A549 (cell line): ENCODE measurements around the gene NCAPD2. TPM values are rescaled to one million over a fixed set of nuclear protein-coding genes. Genes with fewer than 3 reads are reported as not detected.

Source experiments
- ATAC-seq, 2 experiments: fragments of 200-7000 bp in 1 of 2; fragments of >200 bp in 1 of 2; cut with Nextera tagmentation in 1 of 2; cut with Tn5 transposase in 1 of 2; 3 replicates each; pipeline versions ENCODE4 v1.8.0 to v1.9.1; 2018 to 2020; ENCODE audit warnings: mild to moderate bottlenecking in 1 of 2, moderate library complexity in 1 of 2
- CTCF ChIA-PET: fragments of 300-600 bp; sonication (Branson Sonifier 250); formaldehyde crosslinking; extraction: SDS; loops from one replicate; lab custom pipeline; 2021; ENCODE audit warnings: antibody characterized with exemption, inconsistent platforms; lab: Yijun Ruan, JAX
- POLR2A ChIA-PET: fragments of 350-600 bp; formaldehyde crosslinking; extraction: SDS; loops from one replicate; lab custom pipeline; 2021; ENCODE audit warnings: antibody characterized with exemption, inconsistent platforms; lab: Yijun Ruan, JAX
- DNase-seq, 2 experiments: peaks; one replicate each; pipeline versions ENCODE4 v3.0.0 to v3.0.0-alpha.2; 2011 to 2016; ENCODE audit warnings: low read depth in 1 of 2, low spot score in 1 of 2
- FAIRE-seq: peaks from 2 replicates; lab custom pipeline; 2011; peaks lifted over from hg19 to GRCh38; lab: Jason Lieb, UNC
- H3K27ac ChIP-seq, 2 experiments: fragments of >200 bp; sonication (Bioruptor Twin); formaldehyde crosslinking; 3 replicates each; pipeline ENCODE4 v1.5.1; 2016 to 2017
- H3K4me1 ChIP-seq: fragments of >200 bp; sonication (Bioruptor Twin); formaldehyde crosslinking; 3 replicates; pipeline ENCODE4 v1.6.1; 2016
- H3K4me2 ChIP-seq: fragments of >200 bp; sonication (Bioruptor Twin); formaldehyde crosslinking; 3 replicates; pipeline ENCODE4 v1.6.1; 2016
- H3K4me3 ChIP-seq: fragments of >200 bp; sonication (Bioruptor Twin); formaldehyde crosslinking; 3 replicates; pipeline ENCODE4 v1.5.1; 2016
- H3K9me3 ChIP-seq: fragments of >200 bp; sonication (Bioruptor Twin); formaldehyde crosslinking; 3 replicates; pipeline ENCODE4 v1.6.1; 2016
- CHD4 ChIP-seq: fragments of 200-600 bp; sonication (generic); IDR thresholded peaks from 2 replicates; pipeline ENCODE4 v1.6.1; 2016; ENCODE audit warnings: antibody characterized with exemption, mild to moderate bottlenecking, borderline replicate concordance
- EHF ChIP-seq: fragments of 250-450 bp; sonication (Bioruptor Pico); IDR thresholded peaks from 2 replicates; pipeline ENCODE4 v1.5.0; 2020; ENCODE audit warnings: mild to moderate bottlenecking
- FOSL2 ChIP-seq, 2 experiments: fragments of 450-650 bp in 1 of 2; fragments of >200 bp in 1 of 2; sonication (Bioruptor Twin) in 1 of 2; formaldehyde crosslinking; IDR thresholded peaks; 2 replicates each; pipeline versions ENCODE4 v1.5.0 to v1.6.1; 2016 to 2020; ENCODE audit warnings: mild to moderate bottlenecking in 1 of 2, moderate library complexity in 1 of 2
- HOXA7 ChIP-seq: fragments of 250-450 bp; sonication (Bioruptor Pico); IDR thresholded peaks from 2 replicates; pipeline ENCODE4 v1.5.0; 2020; ENCODE audit warnings: mild to moderate bottlenecking, moderate library complexity
- JUNB ChIP-seq: fragments of >200 bp; sonication (Bioruptor Twin); formaldehyde crosslinking; IDR thresholded peaks from 2 replicates; pipeline ENCODE4 v1.6.1; 2016
- MAFK ChIP-seq: fragments of 450-650 bp; IDR thresholded peaks from 2 replicates; pipeline ENCODE4 v1.6.1; 2014; ENCODE audit not compliant: partially characterized antibody
- MAZ ChIP-seq: fragments of 150-350 bp; IDR thresholded peaks from 2 replicates; pipeline ENCODE4 v1.6.1; 2014; ENCODE audit warnings: antibody characterized with exemption, low read depth, low read length, borderline replicate concordance
- MYC ChIP-seq: IDR thresholded peaks from 2 replicates; pipeline ENCODE4 v1.6.1; 2012; ENCODE audit warnings: mild to moderate bottlenecking, inconsistent platforms, low read length, improper control_type of control experiment, borderline replicate concordance
- NFE2L2 ChIP-seq: fragments of 150-350 bp; conservative IDR thresholded peaks from 2 replicates; pipeline ENCODE4 v1.6.1; 2014; ENCODE audit warnings: low read length
- PHF8 ChIP-seq: fragments of 200-600 bp; sonication (generic); IDR thresholded peaks from 2 replicates; pipeline ENCODE4 v1.6.1; 2016; ENCODE audit warnings: low read depth, mild to moderate bottlenecking, antibody characterized with exemption, moderate library complexity, borderline replicate concordance
- RARB ChIP-seq: fragments of 250-450 bp; sonication (Bioruptor Pico); IDR thresholded peaks from 2 replicates; pipeline ENCODE4 v1.8.0; 2021; ENCODE audit warnings: mild to moderate bottlenecking, moderate library complexity
- SMC3 ChIP-seq: fragments of >200 bp; sonication (Bioruptor Twin); formaldehyde crosslinking; IDR thresholded peaks from 3 replicates; pipeline ENCODE4 v1.6.1; 2018; ENCODE audit warnings: inconsistent platforms
- ZC3H11A ChIP-seq: fragments of 450-650 bp; IDR thresholded peaks from 2 replicates; pipeline ENCODE4 v1.6.1; 2014; ENCODE audit warnings: antibody characterized with exemption, mild to moderate bottlenecking
- WGBS: methylation state at CpG from one replicate; pipeline ENCODE4 v1.1.6; 2017; ENCODE audit errors: missing lambda C conversion rate; 5-methylcytosine and 5-hydroxymethylcytosine counted together
- polyA plus RNA-seq, 4 experiments: library from polyadenylated mRNA; depleted of rRNA in 3 of 4; stranded (reverse); fragments of >200 nt; fragmentation: RNase III in 1 of 4; extraction: RNeasy Plus Mini Kit Qiagen cat#74134 plus additional on column Dnase treatment in 1 of 4; gene quantifications; 2 replicates in 3 of 4; 3 replicates in 1 of 4; pipeline ENCODE4 v1.2.3, GENCODE V29; 2011 to 2017
- TF ChIP-seq, protein P1 (sequence below): fragments of >200 bp; sonication (Bioruptor Twin); formaldehyde crosslinking; IDR thresholded peaks from 2 replicates; pipeline ENCODE4 v1.6.1; 2016
- TF ChIP-seq, protein P2 (sequence below): IDR thresholded peaks from 2 replicates; pipeline ENCODE4 v1.6.1; 2012
- TF ChIP-seq, protein P3 (sequence below): fragments of >200 bp; sonication (Bioruptor Twin); formaldehyde crosslinking; IDR thresholded peaks from 3 replicates; pipeline ENCODE4 v1.5.1; 2016

The NCAPD2 gene
- polyA plus RNA-seq, 2 of the 4 experiments (the other 2 are of a cell fraction) = 82.0 to 130 TPM

DNA sequence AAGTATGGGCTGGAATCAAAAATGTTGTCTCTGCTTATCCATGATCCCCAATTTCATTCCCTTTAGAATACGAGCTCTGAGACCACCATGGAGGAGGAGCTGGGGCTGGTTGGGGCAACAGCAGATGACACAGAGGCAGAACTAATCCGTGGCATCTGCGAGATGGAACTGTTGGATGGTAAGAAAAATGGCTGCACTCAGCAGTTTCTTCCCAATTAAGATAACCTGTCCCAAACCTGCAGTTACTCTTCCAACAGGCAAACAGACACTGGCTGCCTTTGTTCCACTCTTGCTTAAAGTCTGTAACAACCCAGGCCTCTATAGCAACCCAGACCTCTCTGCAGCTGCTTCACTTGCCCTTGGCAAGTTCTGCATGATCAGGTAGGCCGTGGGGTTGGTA is 33.8 kb downstream of the NCAPD2 start:
- H3K4me1 ChIP-seq = peaks cover 17% of the 10 kb centered on the region
- POLR2A ChIA-PET = no interaction called here
- ATAC-seq (no peak), FAIRE-seq (no peak), DNase-seq (no peak)
- no peak for TF ChIP-seq MYC
- no peak for TF ChIP-seq EHF
- TF ChIP-seq NFE2L2 = no peak
- TF ChIP-seq MAFK = peak; percentile 86
- TF ChIP-seq MAZ = no peak
- no peak for TF ChIP-seq SMC3
- TF ChIP-seq ZC3H11A = no peak
- no peak overlapping the region for H3K4me2 ChIP-seq
- H3K27ac ChIP-seq = no peak overlapping the region
- no peaks in the 10 kb centered on the region for H3K9me3 ChIP-seq
- no peak overlapping the region for H3K4me3 ChIP-seq
- CTCF ChIA-PET = interaction anchor here (0.6 to 3.1 kb wide), 7 partner anchors 11 to 419 kb away, joined by 3 to 27 read pairs (median 5); no protein-coding TSS in a partner anchor
- 94% methylated on average over 4 of the region's 4 CpGs for WGBS

DNA sequence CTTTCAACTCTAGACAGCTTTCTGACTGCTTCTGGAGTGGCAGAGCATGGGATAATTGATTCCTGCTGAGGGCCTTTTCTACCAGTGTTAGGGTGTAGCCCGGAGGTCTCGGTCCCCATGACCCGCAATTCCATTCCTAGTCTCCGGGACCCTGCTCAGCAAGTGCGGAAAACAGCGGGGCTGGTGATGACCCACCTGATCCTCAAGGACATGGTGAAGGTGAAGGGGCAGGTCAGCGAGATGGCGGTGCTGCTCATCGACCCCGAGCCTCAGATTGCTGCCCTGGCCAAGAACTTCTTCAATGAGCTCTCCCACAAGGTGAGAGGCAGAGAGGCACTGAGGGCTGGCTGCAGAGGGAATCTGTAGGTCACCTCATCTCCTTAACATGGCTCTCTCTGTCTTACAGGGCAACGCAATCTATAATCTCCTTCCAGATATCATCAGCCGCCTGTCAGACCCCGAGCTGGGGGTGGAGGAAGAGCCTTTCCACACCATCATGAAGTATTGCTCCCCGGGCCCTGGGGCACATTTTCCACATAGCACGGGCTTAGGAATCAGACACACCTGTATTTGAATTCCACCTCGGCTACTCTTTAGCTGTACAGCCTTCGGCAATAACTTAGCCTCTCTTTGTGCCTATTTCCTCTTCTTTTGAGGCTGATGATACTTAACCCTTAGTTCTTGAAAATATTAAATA is 34.8 kb downstream of the NCAPD2 start:
- Histone ChIP-seq H3K4me2 (no peak overlapping the region), H3K4me1 (peaks cover 20% of the 10 kb centered on the region), H3K9me3 (no peaks in the 10 kb centered on the region), H3K27ac (no peak overlapping the region), H3K4me3 (no peak overlapping the region)
- ATAC-seq = no peak
- DNase-seq = no peak
- TF ChIP-seq ZC3H11A = no peak
- TF ChIP-seq, protein P1, sequence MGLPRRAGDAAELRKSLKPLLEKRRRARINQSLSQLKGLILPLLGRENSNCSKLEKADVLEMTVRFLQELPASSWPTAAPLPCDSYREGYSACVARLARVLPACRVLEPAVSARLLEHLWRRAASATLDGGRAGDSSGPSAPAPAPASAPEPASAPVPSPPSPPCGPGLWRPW = no peak
- TF ChIP-seq FOSL2 (IDR thresholded peaks at IDR 0.05) = no peak
- no peak for TF ChIP-seq FOSL2 (CRISPR knock-in tag; IDR thresholded peaks at IDR 0.05)
- FAIRE-seq = no peak
- 85% methylated on average over 17 of the region's 17 CpGs for WGBS
- CTCF ChIA-PET = interaction anchor here (0.5 to 3.1 kb wide), 10 partner anchors 10 to 105 kb away, joined by 3 to 27 read pairs (median 4); no protein-coding TSS in a partner anchor
- POLR2A ChIA-PET = no interaction called here

DNA sequence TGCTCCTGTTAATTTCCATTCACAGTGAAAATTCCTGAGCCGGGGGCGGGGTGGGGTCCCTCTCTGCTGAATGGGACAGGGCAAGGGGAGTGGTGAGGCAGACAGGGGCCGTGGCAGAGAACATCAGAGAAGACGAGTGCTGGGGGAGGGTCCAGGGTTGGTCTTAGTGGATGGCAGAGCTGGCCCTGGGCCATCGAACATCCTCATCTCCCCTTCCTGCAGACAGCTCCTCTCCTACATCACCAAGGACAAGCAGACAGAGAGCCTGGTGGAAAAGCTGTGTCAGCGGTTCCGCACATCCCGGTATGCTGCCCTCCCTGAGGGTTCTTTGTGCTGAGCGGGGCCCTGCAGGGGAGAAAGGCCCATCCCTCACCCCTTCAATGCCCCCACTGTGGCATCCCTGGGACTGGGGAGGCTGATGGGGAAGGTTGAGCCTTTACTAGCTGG is 35.4 kb downstream of the NCAPD2 start:
- H3K4me3 ChIP-seq = no peak overlapping the region

DNA sequence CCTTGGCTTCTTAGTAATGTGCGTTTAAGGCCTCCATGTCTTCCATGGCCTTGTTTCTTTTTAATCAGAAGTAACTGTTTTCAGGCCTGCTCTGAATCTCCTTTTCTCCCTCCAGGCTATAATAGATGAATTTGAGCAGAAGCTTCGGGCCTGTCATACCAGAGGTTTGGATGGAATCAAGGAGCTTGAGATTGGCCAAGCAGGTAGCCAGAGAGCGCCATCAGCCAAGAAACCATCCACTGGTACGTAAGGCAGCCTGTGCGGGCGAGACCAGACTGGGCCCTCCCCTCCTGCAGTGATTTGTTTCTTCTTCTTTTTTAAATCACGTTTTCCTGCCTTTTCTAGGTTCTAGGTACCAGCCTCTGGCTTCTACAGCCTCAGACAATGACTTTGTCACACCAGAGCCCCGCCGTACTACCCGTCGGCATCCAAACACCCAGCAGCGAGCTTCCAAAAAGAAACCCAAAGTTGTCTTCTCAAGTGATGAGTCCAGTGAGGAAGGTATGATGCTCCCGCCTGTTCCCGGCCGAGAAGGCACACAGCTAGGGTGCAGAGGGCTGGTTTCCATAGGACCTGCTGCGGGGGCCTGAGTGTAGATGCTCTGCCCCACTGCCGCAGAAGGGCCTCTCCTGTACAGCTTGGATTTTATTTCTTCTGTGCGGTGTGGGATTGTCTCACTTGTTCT is 36.8 kb downstream of the NCAPD2 start:
- Histone ChIP-seq H3K4me3 (no peak overlapping the region), H3K4me1 (peaks cover 20% of the 10 kb centered on the region), H3K4me2 (no peak overlapping the region), H3K9me3 (no peaks in the 10 kb centered on the region), H3K27ac (peak overlapping the region; percentile 37 to 97; a peak in 5 of 6 replicates)
- POLR2A ChIA-PET = interaction anchor here (2.2 to 2.5 kb wide), 2 partner anchors 60 to 195 kb away, joined by 10 to 27 read pairs; partner anchors contain the start of gene VAMP1
- DNase-seq (no peak), FAIRE-seq (no peak), ATAC-seq (no peak)
- WGBS = 93% methylated on average over 18 of the region's 18 CpGs
- TF ChIP-seq, protein P2, sequence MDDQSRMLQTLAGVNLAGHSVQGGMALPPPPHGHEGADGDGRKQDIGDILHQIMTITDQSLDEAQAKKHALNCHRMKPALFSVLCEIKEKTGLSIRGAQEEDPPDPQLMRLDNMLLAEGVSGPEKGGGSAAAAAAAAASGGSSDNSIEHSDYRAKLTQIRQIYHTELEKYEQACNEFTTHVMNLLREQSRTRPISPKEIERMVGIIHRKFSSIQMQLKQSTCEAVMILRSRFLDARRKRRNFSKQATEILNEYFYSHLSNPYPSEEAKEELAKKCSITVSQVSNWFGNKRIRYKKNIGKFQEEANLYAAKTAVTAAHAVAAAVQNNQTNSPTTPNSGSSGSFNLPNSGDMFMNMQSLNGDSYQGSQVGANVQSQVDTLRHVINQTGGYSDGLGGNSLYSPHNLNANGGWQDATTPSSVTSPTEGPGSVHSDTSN = no peak
- TF ChIP-seq JUNB (no peak), RARB (CRISPR knock-in tag) (no peak), CHD4 (no peak), HOXA7 (CRISPR knock-in tag) (no peak)
- TF ChIP-seq, protein P3, sequence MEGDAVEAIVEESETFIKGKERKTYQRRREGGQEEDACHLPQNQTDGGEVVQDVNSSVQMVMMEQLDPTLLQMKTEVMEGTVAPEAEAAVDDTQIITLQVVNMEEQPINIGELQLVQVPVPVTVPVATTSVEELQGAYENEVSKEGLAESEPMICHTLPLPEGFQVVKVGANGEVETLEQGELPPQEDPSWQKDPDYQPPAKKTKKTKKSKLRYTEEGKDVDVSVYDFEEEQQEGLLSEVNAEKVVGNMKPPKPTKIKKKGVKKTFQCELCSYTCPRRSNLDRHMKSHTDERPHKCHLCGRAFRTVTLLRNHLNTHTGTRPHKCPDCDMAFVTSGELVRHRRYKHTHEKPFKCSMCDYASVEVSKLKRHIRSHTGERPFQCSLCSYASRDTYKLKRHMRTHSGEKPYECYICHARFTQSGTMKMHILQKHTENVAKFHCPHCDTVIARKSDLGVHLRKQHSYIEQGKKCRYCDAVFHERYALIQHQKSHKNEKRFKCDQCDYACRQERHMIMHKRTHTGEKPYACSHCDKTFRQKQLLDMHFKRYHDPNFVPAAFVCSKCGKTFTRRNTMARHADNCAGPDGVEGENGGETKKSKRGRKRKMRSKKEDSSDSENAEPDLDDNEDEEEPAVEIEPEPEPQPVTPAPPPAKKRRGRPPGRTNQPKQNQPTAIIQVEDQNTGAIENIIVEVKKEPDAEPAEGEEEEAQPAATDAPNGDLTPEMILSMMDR = no peak
- CTCF ChIA-PET = interaction anchor here (0.7 to 1.9 kb wide), 4 partner anchors 11 to 65 kb away, joined by 3 to 6 read pairs (median 4); no protein-coding TSS in a partner anchor

More for the DNA sequence above, 35.4 kb downstream of the NCAPD2 start:
- CTCF ChIA-PET = interaction anchor here (0.5 to 3.1 kb wide), 9 partner anchors 10 to 105 kb away, joined by 3 to 27 read pairs (median 4); no protein-coding TSS in a partner anchor
- H3K4me2 ChIP-seq = no peak overlapping the region
- H3K27ac ChIP-seq = peak overlapping the region in 1 of 2 experiments; percentile 15; a peak in 1 of 6 replicates
- H3K4me1 ChIP-seq = peaks cover 20% of the 10 kb centered on the region
- ATAC-seq = no peak
- no peak for FAIRE-seq
- POLR2A ChIA-PET = no interaction called here
- no peaks in the 10 kb centered on the region for H3K9me3 ChIP-seq
- WGBS = 89% methylated on average over 9 of the region's 9 CpGs
- TF ChIP-seq CHD4 = no peak
- TF ChIP-seq ZC3H11A = no peak
- TF ChIP-seq MAFK = peak; percentile 89
- TF ChIP-seq PHF8 = no peak
- no peak for DNase-seq
